A549 (cell line): ENCODE data around the gene OVOL3. TPM values are rescaled to one million over a fixed set of nuclear protein-coding genes. Genes with fewer than 3 reads are reported as not detected.
"Not testable (repeated sequence)": the region's sequence is repeated elsewhere in the genome, so short reads cannot be mapped to it uniquely, and the experiment has no call there.

ENCODE experiments used
- ATAC-seq, 2 experiments: fragments of 200-7000 bp in 1 of 2; fragments of >200 bp in 1 of 2; cut with Nextera tagmentation in 1 of 2; cut with Tn5 transposase in 1 of 2; 3 replicates each; pipeline versions ENCODE4 v1.8.0 to v1.9.1; 2018 to 2020; ENCODE audit warnings: mild to moderate bottlenecking in 1 of 2, moderate library complexity in 1 of 2
- CTCF ChIA-PET: fragments of 300-600 bp; sonication (Branson Sonifier 250); formaldehyde crosslinking; extraction: SDS; loops from one replicate; lab custom pipeline; 2021; ENCODE audit warnings: antibody characterized with exemption, inconsistent platforms; lab: Yijun Ruan, JAX
- POLR2A ChIA-PET: fragments of 350-600 bp; formaldehyde crosslinking; extraction: SDS; loops from one replicate; lab custom pipeline; 2021; ENCODE audit warnings: antibody characterized with exemption, inconsistent platforms; lab: Yijun Ruan, JAX
- DNase-seq, 2 experiments: peaks; one replicate each; pipeline versions ENCODE4 v3.0.0 to v3.0.0-alpha.2; 2011 to 2016; ENCODE audit warnings: low read depth in 1 of 2, low spot score in 1 of 2
- FAIRE-seq: peaks from 2 replicates; lab custom pipeline; 2011; peaks lifted over from hg19 to GRCh38; lab: Jason Lieb, UNC
- H3K27ac ChIP-seq, 2 experiments: fragments of >200 bp; sonication (Bioruptor Twin); formaldehyde crosslinking; 3 replicates each; pipeline ENCODE4 v1.5.1; 2016 to 2017
- H3K4me1 ChIP-seq: fragments of >200 bp; sonication (Bioruptor Twin); formaldehyde crosslinking; 3 replicates; pipeline ENCODE4 v1.6.1; 2016
- H3K4me2 ChIP-seq: fragments of >200 bp; sonication (Bioruptor Twin); formaldehyde crosslinking; 3 replicates; pipeline ENCODE4 v1.6.1; 2016
- H3K4me3 ChIP-seq: fragments of >200 bp; sonication (Bioruptor Twin); formaldehyde crosslinking; 3 replicates; pipeline ENCODE4 v1.5.1; 2016
- H3K9me3 ChIP-seq: fragments of >200 bp; sonication (Bioruptor Twin); formaldehyde crosslinking; 3 replicates; pipeline ENCODE4 v1.6.1; 2016
- BHLHE40 ChIP-seq: IDR thresholded peaks from 2 replicates; pipeline ENCODE4 v1.6.1; 2012; ENCODE audit warnings: low read depth, low read length, inconsistent platforms
- CBX8 ChIP-seq: fragments of 200-600 bp; sonication (generic); IDR thresholded peaks from 2 replicates; pipeline ENCODE4 v1.6.1; 2016
- CHD4 ChIP-seq: fragments of 200-600 bp; sonication (generic); IDR thresholded peaks from 2 replicates; pipeline ENCODE4 v1.6.1; 2016; ENCODE audit warnings: antibody characterized with exemption, mild to moderate bottlenecking, borderline replicate concordance
- FOXS1 ChIP-seq: fragments of 250-450 bp; sonication (Bioruptor Pico); IDR thresholded peaks from 2 replicates; pipeline ENCODE4 v1.5.0; 2020; ENCODE audit warnings: mild to moderate bottlenecking, moderate library complexity
- GATA3 ChIP-seq: IDR thresholded peaks from 2 replicates; pipeline ENCODE4 v1.6.1; 2012; ENCODE audit warnings: borderline replicate concordance
- HDAC2 ChIP-seq: fragments of 200-600 bp; sonication (generic); IDR thresholded peaks from 2 replicates; pipeline ENCODE4 v1.6.1; 2016
- HOXB13 ChIP-seq: fragments of 250-450 bp; sonication (Bioruptor Pico); IDR thresholded peaks from 2 replicates; pipeline ENCODE4 v1.5.0; 2020; ENCODE audit warnings: low read depth, mild to moderate bottlenecking, moderate library complexity
- JUN ChIP-seq, 2 experiments: fragments of >200 bp; sonication (Bioruptor Twin); formaldehyde crosslinking; IDR thresholded peaks; 2 replicates in 1 of 2; 3 replicates in 1 of 2; pipeline ENCODE4 v1.6.1; 2016 to 2017
- KDM5A ChIP-seq: fragments of 200-600 bp; sonication (generic); IDR thresholded peaks from 2 replicates; pipeline ENCODE4 v1.6.1; 2016; ENCODE audit warnings: antibody characterized with exemption, mild to moderate bottlenecking
- NR3C1 ChIP-seq: fragments of >200 bp; sonication (Bioruptor Twin); formaldehyde crosslinking; IDR thresholded peaks from 3 replicates; pipeline ENCODE4 v1.6.1; 2017
- PHF8 ChIP-seq: fragments of 200-600 bp; sonication (generic); IDR thresholded peaks from 2 replicates; pipeline ENCODE4 v1.6.1; 2016; ENCODE audit warnings: low read depth, mild to moderate bottlenecking, antibody characterized with exemption, moderate library complexity, borderline replicate concordance
- POLR2A ChIP-seq: IDR thresholded peaks from 2 replicates; pipeline ENCODE4 v1.6.1; 2012; ENCODE audit warnings: mild to moderate bottlenecking, low read length
- TP53 ChIP-seq: fragments of 250-450 bp; sonication (Bioruptor Pico); IDR thresholded peaks from 2 replicates; pipeline ENCODE4 v1.5.0; 2021; ENCODE audit warnings: mild to moderate bottlenecking, moderate library complexity
- WGBS: methylation state at CpG from one replicate; pipeline ENCODE4 v1.1.6; 2017; ENCODE audit errors: missing lambda C conversion rate; 5-methylcytosine and 5-hydroxymethylcytosine counted together
- polyA plus RNA-seq, 4 experiments: library from polyadenylated mRNA; depleted of rRNA in 3 of 4; stranded (reverse); fragments of >200 nt; fragmentation: RNase III in 1 of 4; extraction: RNeasy Plus Mini Kit Qiagen cat#74134 plus additional on column Dnase treatment in 1 of 4; gene quantifications; 2 replicates in 3 of 4; 3 replicates in 1 of 4; pipeline ENCODE4 v1.2.3, GENCODE V29; 2011 to 2017
- TF ChIP-seq, protein P1 (sequence below): IDR thresholded peaks from 2 replicates; pipeline ENCODE4 v1.6.1; 2012
- TF ChIP-seq, protein P2 (sequence below): fragments of 250-450 bp; sonication (Bioruptor Pico); IDR thresholded peaks from 2 replicates; pipeline ENCODE4 v1.5.0; 2020; ENCODE audit warnings: low read depth, mild to moderate bottlenecking, moderate library complexity
- TF ChIP-seq, protein P3 (sequence below): fragments of 450-650 bp; IDR thresholded peaks from 2 replicates; pipeline ENCODE4 v1.6.1; 2014; ENCODE audit warnings: antibody characterized with exemption

The OVOL3 gene
- polyA plus RNA-seq, 2 of the 4 experiments (the other 2 are of a cell fraction): 0.14 TPM; not detected in 1

DNA sequence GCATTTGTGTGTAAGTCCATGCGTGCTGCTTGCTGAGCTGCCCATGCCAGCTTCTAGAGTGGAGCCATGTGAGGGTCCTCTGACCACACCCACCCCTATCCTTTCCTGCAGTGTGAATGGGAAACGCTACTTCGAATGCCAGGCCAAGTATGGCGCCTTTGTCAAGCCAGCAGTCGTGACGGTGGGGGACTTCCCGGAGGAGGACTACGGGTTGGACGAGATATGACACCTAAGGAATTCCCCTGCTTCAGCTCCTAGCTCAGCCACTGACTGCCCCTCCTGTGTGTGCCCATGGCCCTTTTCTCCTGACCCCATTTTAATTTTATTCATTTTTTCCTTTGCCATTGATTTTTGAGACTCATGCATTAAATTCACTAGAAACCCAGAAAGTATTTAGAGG lies 14.6 kb downstream of the OVOL3 start:
- H3K9me3 ChIP-seq: no peaks in the 10 kb centered on the region
- ChIA-PET POLR2A (interaction anchor here (1.3 to 3.3 kb wide), 2 partner anchors 11 to 14 kb away, joined by 5 to 15 read pairs; partner anchors contain the start of genes CAPNS1, POLR2I and TBCB), CTCF (interaction anchor here (0.7 to 8.6 kb wide), 11 partner anchors 9 to 363 kb away, joined by 3 to 398 read pairs (median 5); partner anchors contain the start of genes COX7A1, POLR2I, TBCB and ZNF566)
- TF ChIP-seq BHLHE40 (no peak), CBX8 (no peak), HOXB13 (no peak), FOXS1 (no peak), POLR2A (no peak), TP53 (CRISPR knock-in tag) (no peak), PHF8 (no peak), HDAC2 (no peak), CHD4 (no peak)
- TF ChIP-seq, protein P1, sequence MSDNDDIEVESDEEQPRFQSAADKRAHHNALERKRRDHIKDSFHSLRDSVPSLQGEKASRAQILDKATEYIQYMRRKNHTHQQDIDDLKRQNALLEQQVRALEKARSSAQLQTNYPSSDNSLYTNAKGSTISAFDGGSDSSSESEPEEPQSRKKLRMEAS: no peak
- TF ChIP-seq, protein P2, sequence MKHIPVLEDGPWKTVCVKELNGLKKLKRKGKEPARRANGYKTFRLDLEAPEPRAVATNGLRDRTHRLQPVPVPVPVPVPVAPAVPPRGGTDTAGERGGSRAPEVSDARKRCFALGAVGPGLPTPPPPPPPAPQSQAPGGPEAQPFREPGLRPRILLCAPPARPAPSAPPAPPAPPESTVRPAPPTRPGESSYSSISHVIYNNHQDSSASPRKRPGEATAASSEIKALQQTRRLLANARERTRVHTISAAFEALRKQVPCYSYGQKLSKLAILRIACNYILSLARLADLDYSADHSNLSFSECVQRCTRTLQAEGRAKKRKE (CRISPR knock-in tag): no peak
- WGBS: 90% methylated on average over 9 of the region's 9 CpGs
- DNase-seq (no peak), ATAC-seq (no peak), FAIRE-seq (no peak)
- H3K4me2 ChIP-seq: no peak overlapping the region
- H3K4me1 ChIP-seq: peaks cover 12% of the 10 kb centered on the region; the same call in 1 of the 3 replicates
- H3K27ac ChIP-seq: no peak overlapping the region
- H3K4me3 ChIP-seq: no peak overlapping the region

DNA sequence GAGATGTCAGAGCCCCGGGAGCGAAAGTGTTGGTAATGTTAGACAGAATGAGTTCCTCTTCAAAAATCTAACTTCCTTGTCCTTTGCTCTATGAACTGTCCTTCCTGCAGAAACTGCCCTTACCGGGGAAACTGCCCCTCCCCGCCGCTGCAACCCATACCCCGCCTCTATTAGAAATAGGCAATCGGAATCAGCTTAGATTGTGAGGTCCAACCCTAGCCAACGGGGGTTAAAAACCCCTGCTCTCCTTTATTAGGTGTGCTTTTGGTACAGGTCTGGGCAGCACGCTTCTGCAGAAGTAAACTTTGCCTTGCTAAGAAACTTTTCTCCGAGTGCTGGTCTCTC lies 17.4 kb downstream of the OVOL3 start:
- peak overlapping the region; percentile 52 for H3K4me3 ChIP-seq
- WGBS: 14% methylated on average over 10 of the region's 10 CpGs
- peak overlapping the region; percentile 85 to 88 for H3K27ac ChIP-seq
- CTCF ChIA-PET: interaction anchor here (0.6 to 8.6 kb wide), 68 partner anchors 9 to 1719 kb away, joined by 3 to 398 read pairs (median 4); partner anchors contain the start of genes CAPNS1, COX7A1, OVOL3 and POLR2I
- TF ChIP-seq NR3C1 (no peak), KDM5A (no peak), GATA3 (0 out of 2 replicates have a peak, but pooled peaks have one; percentile 6), JUN (IDR thresholded peaks at IDR 0.05) (no peak)
- TF ChIP-seq, protein P3, sequence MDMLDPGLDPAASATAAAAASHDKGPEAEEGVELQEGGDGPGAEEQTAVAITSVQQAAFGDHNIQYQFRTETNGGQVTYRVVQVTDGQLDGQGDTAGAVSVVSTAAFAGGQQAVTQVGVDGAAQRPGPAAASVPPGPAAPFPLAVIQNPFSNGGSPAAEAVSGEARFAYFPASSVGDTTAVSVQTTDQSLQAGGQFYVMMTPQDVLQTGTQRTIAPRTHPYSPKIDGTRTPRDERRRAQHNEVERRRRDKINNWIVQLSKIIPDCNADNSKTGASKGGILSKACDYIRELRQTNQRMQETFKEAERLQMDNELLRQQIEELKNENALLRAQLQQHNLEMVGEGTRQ: no peak
- ATAC-seq: peak; percentile 29 to 36; a peak in 5 of 6 replicates
- no peaks in the 10 kb centered on the region for H3K9me3 ChIP-seq
- POLR2A ChIA-PET: interaction anchor here (0.5 to 4.9 kb wide), 21 partner anchors 8 to 1242 kb away, joined by 3 to 65 read pairs (median 5); partner anchors contain the start of genes CAPNS1, POLR2I, TBCB and THAP8
- no peak for DNase-seq
- FAIRE-seq: no peak
- peaks cover 30% of the 10 kb centered on the region for H3K4me1 ChIP-seq
- H3K4me2 ChIP-seq: peak overlapping the region; percentile 73

- not testable (repeated sequence) for ATAC-seq, H3K4me2 ChIP-seq, DNase-seq, H3K9me3 ChIP-seq, FAIRE-seq, H3K4me3 ChIP-seq
- ChIA-PET POLR2A (interaction anchor here (0.7 to 4.9 kb wide), 3 partner anchors 9 to 61 kb away, joined by 6 to 57 read pairs (median 8); partner anchors contain the start of genes CAPNS1, POLR2I and TBCB), CTCF (interaction anchor here (0.6 to 8.6 kb wide), 5 partner anchors 14 to 173 kb away, joined by 3 to 398 read pairs (median 5); partner anchors contain the start of genes POLR2I and TBCB)
- H3K27ac ChIP-seq: peak overlapping the region in 1 of 2 experiments; percentile 70; a peak in 3 of 6 replicates
- H3K4me1 ChIP-seq: peaks cover 36% of the 10 kb centered on the region
- WGBS: 80% methylated on average over 6 of the region's 6 CpGs
These were observed 20.3 kb downstream of the OVOL3 start for GRCh38 chr19:36131221-36131620.

DNA sequence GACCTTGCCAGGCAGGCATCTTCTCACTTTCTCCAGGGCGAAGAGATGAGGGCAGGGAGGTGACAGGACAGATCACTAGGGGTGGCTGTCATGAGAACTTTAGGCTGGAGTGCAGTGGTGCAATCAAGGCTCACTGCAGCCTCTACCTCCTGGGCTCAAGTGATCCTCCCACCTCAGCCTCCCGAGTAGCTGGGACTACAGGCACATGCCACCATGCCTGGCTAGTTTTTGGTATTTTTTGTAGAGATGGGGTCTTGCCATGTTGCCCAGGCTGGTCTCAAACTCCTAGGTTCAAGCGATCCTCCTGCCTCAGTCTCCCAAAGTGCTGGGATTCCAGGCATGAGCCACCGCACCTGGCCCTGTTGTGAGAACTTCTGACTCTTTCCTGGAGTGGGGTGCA lies 23.9 kb downstream of the OVOL3 start:
- not testable (repeated sequence) for H3K9me3 ChIP-seq, H3K4me3 ChIP-seq, H3K4me2 ChIP-seq, ATAC-seq, DNase-seq, FAIRE-seq
- H3K27ac ChIP-seq: peak overlapping the region in 1 of 2 experiments; percentile 93; a peak in 4 of 6 replicates
- POLR2A ChIA-PET: interaction anchor here (0.5 to 0.6 kb wide), 2 partner anchors 20 to 77 kb away, joined by 3 read pairs; partner anchors contain the start of genes POLR2I and TBCB
- H3K4me1 ChIP-seq: peaks cover 46% of the 10 kb centered on the region
- CTCF ChIA-PET: interaction anchor here (0.6 to 6.7 kb wide), 5 partner anchors 10 to 1716 kb away, joined by 3 to 75 read pairs (median 4); no protein-coding TSS in a partner anchor
- 92% methylated on average over 4 of the region's 4 CpGs for WGBS
